HL-60 (cell line): Measurements from ENCODE around the gene JADE2.

Experiments used
- DNase-seq, 2 experiments: peaks; one replicate each; pipeline ENCODE4 v3.0.0-alpha.2; 2010 to 2020; ENCODE audit warnings: low read depth in 1 of 2, low spot score in 1 of 2
- H3K27ac ChIP-seq: fragments of 250-450 bp; sonication (Bioruptor Pico); replicated peaks from 2 replicates; pipeline ENCODE4 v1.5.1; 2020; ENCODE audit warnings: mild to moderate bottlenecking, moderate library complexity
- H3K27me3 ChIP-seq: fragments of 250-450 bp; sonication (Bioruptor Pico); 2 replicates; pipeline ENCODE4 v1.5.1; 2021; ENCODE audit warnings: mild to moderate bottlenecking, moderate library complexity; ENCODE audit not compliant: insufficient read depth, poor library complexity, severe bottlenecking
- H3K4me3 ChIP-seq: replicated peaks from 2 replicates; pipeline ENCODE4 v1.5.1; 2011; ENCODE audit warnings: mild to moderate bottlenecking, control low read depth, low read length; ENCODE audit not compliant: insufficient read depth
- CTCF ChIP-seq: IDR thresholded peaks from one replicate; pipeline ENCODE4 v1.5.1; 2011; ENCODE audit warnings: low read length, control low read depth, inconsistent platforms; ENCODE audit not compliant: insufficient read depth
- GABPA ChIP-seq: IDR thresholded peaks from 2 replicates; pipeline ENCODE4 v1.6.1; 2012; ENCODE audit warnings: low read depth
- POLR2AphosphoS5 ChIP-seq: IDR thresholded peaks from 2 replicates; pipeline ENCODE4 v1.6.1; 2012; ENCODE audit warnings: low read depth
- REST ChIP-seq: IDR thresholded peaks from 2 replicates; pipeline ENCODE4 v1.6.1; 2012; ENCODE audit warnings: low read depth; ENCODE audit not compliant: insufficient replicate concordance
- SPI1 ChIP-seq: IDR thresholded peaks from 2 replicates; pipeline ENCODE4 v1.6.1; 2012; ENCODE audit warnings: low read depth, mild to moderate bottlenecking, borderline replicate concordance

The JADE2 gene

GRCh38 chr5:134626369-134627014 is 101.0 kb downstream of the JADE2 start:
- H3K27me3 ChIP-seq = no peaks in the 10 kb centered on the region
- no peak overlapping the region for H3K27ac ChIP-seq
- TF ChIP-seq SPI1 (no peak), GABPA (no peak), REST (no peak), CTCF (no peak), POLR2AphosphoS5 (no peak)
- H3K4me3 ChIP-seq = no peak overlapping the region
- DNase-seq = no peak
